Skin of body (tissue), 2 donors: ENCODE measurements around the gene RSRC1. TPM values are rescaled to one million over a fixed set of nuclear protein-coding genes. Genes with fewer than 3 reads are reported as not detected.
A peak's percentile ranks its signal among the peaks of the same experiment; 100 is the strongest.
"Not testable (repeated sequence)": the region's sequence is repeated elsewhere in the genome, so short reads cannot be mapped to it uniquely, and the experiment has no call there.

Source experiments
- DNase-seq: peaks from one replicate; lab custom pipeline; 2025; lab: John Stamatoyannopoulos, UW
- total RNA-seq: library from RNA; depleted of rRNA; stranded (reverse); fragments of >200 nt; gene quantifications from one replicate; pipeline ENCODE4 v1.2.3, GENCODE V29; 2014

RSRC1 gene
- total RNA-seq, 1 donor from 2014 or later: 54.2 TPM

- peak; percentile 69 for DNase-seq
These were observed 8.3 kb upstream of the RSRC1 start for GRCh38 chr3:158101335-158102241.

- DNase-seq: peak; percentile 78
These were observed 7.4 kb upstream of the RSRC1 start for GRCh38 chr3:158102242-158103080.

GRCh38 chr3:158103081-158103886, 6.6 kb upstream of the RSRC1 start:
- peak; percentile 12 for DNase-seq

DNA sequence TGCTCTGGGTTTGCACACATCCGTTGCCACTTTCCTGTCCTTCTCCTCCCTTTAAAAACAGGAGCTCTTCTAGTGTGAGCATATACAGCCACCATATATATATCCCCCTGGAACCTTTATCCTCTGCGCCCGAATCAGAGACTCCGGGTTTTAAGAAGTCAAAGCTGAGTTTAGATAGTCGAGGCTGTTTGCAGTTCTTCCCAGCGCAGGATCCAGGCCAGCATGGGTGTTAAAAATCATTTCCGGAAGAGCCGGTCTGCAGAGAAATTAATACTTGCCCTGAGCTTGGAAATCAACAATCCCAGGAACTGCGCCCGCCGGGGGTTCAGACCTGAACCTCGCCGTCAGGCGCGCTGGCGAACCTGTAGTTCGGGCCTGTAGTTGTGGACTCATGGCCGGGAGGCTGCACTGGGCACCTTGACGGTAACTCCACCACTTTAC, 6.0 kb upstream of the RSRC1 start:
- DNase-seq: no peak

DNA sequence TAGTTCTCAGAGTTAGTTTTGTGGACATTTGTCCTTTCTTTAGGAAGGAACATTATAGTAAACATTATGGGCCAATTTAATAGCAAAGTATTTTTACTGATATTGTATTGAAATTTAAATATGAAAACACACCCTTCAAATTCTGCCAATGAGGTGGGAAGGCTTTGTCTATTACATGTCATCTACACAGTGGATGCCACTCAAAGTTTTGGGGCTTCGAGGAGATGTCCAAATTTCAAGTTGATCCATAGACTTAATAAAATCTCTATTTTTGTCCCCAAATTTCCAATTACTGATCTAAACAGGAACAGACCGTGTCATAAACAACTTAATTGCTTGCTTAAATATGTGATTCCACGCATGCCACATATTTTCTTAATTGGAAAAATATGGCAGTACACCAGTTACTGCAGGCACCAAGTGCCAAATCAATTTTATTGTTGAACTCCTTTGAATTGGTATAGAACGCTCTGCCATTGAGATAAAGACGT, 5.4 kb upstream of the RSRC1 start:
- DNase-seq: no peak

GRCh38 chr3:158105119-158105709, 4.7 kb upstream of the RSRC1 start:
- peak; percentile 44 for DNase-seq

- DNase-seq: no peak
These were observed 4.1 kb upstream of the RSRC1 start for GRCh38 chr3:158105710-158106253.

- DNase-seq: peak; percentile 37
These were observed 3.0 kb upstream of the RSRC1 start for GRCh38 chr3:158106766-158107471.

DNA sequence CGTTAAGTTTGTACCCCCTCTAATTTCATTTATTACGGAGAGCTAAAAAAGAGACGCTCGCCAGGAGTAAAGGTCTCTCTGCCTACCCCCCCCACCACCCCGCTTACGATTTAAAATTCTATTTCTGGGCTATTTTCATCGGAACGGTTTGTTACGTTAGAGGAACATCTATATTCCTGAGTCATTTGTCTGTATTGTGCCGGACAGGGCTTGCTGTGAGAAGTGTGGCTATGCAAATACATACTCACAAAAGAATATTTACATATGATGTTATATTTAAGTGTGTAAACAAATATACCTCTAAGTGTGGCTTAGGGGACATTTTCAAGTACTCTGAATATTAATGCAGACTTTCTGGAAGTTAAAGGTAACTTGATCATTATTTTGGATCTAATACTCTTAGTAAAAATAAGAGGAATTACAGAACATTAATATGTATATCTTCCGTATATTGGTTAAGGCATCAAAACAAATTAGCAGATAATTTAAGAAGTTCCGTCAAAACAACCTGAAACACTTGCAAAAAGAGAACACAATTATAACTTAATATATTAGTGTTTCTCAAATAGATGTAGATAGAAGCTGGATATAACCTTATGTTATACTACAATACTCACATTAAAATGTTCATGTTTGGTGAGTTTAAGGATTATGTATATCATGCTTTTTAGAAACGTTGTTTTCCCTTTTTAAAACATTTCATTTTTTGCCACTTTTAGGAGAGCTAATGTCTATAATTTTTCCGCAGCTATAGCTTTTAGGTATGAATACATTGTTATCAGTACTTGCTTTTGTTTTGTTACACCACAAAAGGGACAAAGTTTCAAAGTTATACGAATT, 2.1 kb upstream of the RSRC1 start:
- no peak for DNase-seq

DNA sequence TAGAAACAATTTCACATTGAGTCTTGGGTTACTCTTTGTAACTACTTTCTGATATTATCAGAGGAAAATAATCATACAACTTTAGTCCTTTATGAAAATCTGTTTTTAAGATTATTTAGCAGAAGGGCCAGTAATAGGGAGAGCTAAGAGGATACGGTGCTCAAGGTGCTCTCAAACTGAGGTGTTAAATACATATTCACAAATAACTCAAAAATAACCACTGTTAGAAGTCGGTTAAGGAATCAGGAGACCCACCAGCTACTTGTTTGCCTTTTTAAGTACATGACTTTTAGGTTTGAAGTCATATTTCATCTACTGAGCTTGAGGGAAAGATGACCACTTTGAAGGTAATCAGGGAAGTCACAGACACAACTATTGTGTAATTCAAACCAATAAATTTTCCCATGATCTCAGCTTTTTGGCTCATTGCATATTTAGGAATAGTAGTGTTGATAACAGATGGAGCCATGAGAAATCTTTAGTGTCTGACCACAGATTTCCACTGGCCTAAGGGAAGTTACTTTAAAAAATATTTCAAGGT, 1.4 kb upstream of the RSRC1 start:
- no peak for DNase-seq

- DNase-seq: no peak
These were observed 540 bp upstream of the RSRC1 start for GRCh38 chr3:158109295-158109803.

DNA sequence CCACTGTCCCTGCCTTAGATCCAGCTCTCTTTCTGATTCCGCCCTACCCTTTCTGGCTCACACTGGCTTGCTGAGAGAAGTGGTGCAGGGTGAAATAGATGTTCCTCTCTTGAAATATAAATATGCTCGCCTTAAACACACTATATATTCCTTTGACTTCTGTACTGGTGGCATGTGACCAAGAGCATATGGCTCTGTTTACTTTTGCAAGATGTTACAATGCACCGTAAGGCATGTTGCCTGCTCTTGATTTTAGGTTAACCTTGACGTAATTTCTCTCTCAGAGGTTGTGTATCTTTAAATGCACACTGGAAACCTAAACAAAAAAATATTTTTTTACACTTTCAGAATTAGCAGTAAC, 749 bp downstream of the RSRC1 start:
- no peak for DNase-seq

DNA sequence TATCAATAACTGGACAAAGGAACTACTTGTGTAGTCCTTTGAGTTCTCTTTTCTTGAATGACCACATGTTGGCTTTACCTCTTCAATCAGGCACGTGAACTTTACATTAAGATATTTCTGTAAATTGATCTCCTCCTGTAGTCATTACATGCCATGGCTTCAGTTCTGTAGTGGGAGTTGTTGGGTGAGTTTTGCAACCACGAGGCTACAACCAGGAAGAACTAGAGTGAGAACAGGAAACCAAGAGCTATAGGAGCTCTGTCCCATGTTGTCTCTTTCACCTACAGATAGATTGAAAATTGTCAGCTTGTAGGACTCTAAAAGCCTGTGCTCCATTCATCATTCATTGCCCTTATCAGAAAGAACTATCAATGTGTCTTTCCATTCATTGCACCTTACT, 2.0 kb downstream of the RSRC1 start:
- DNase-seq: no peak

- not testable (repeated sequence) for DNase-seq
These were observed 3.7 kb downstream of the RSRC1 start for GRCh38 chr3:158113595-158113994.

- DNase-seq: no peak
These were observed 10.4 kb downstream of the RSRC1 start for GRCh38 chr3:158120330-158120729.

- no peak for DNase-seq
These were observed 11.4 kb downstream of the RSRC1 start for GRCh38 chr3:158121295-158121694.

DNA sequence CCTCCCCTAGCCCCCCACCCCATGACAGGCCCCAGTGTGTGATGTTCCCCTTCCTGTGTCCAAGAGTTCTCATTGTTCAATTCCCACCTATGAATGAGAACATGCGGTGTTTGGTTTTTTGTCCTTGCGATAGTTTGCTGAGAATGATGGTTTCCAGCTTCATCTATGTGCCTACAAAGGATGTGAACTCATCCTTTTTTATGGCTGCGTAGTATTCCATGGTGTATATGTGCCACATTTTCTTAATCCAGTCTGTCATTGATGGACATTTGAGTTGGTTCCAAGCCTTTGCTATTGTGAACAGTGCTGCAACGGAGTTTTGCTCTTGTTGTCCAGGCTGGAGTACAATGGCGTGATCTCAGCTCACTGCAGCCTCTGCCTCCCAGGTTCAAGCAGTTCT, 12.8 kb downstream of the RSRC1 start:
- not testable (repeated sequence) for DNase-seq
